HG03097 (cell line): ENCODE results near the gene TPM1.
"Not testable (repeated sequence)": the region's sequence is repeated elsewhere in the genome, so short reads cannot be mapped to it uniquely, and the experiment has no call there.

Experiments used
- ATAC-seq: cut with Tn5 transposase; IDR thresholded peaks from one replicate; pipeline ENCODE4 v1.9.1; 2021; ENCODE audit not compliant: unreplicated experiment, low FRiP score

TPM1 gene

DNA sequence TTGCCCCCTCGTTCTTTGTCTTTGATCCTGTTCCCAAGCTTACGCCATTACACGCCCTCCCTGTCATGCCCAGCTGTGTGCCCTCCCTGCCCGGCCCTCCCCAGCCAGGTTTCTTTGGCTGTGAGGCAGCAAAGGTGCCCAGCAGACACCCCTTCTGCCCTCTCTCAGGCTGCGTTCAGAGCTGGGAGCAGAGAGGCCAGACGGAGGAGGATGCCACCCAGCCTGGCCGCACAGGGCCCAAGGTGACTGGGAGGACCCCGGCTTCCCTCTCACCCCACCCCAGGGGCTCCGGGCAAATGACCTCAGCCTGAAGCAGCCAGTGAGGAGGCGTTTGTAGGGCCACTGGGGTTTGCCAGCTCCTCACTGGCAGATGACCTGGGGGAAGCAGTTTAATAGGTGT lies 48.3 kb downstream of the TPM1 start:
- no peak for ATAC-seq

DNA sequence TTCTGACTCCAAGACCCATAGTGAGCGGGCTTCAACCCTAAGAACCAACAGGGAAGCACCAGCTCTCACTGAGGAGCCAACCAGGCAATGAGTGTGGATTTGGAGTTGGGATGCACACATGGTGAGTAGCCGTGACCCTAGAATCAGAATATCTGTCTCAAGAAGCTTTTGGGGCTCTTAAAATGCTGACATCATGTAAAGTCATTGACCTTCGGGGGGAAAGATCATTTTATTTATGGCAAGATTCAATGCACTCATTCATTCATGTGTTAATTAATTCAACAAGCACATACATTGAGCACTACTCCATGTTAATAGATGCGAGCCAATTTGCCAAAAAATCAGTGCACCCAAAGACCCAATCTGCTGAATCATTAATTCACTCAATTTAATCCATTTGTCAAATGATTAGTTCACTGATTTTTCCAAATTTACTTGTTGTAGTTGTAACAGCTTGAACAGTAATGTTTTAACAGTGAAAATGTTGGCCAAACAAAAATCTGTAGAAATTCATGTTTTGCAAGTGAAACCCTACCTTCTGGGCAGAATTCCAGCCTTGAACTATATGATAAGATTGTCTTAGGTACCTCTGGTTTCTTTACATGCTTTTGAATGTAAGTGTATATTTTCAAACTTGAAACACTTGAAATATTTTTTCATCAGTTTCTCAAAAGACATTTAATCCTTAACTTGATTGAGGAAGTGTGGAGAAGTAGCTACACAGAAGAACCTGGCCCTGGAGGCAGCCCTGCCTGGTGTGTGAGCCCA lies 49.3 kb downstream of the TPM1 start:
- no peak for ATAC-seq

DNA sequence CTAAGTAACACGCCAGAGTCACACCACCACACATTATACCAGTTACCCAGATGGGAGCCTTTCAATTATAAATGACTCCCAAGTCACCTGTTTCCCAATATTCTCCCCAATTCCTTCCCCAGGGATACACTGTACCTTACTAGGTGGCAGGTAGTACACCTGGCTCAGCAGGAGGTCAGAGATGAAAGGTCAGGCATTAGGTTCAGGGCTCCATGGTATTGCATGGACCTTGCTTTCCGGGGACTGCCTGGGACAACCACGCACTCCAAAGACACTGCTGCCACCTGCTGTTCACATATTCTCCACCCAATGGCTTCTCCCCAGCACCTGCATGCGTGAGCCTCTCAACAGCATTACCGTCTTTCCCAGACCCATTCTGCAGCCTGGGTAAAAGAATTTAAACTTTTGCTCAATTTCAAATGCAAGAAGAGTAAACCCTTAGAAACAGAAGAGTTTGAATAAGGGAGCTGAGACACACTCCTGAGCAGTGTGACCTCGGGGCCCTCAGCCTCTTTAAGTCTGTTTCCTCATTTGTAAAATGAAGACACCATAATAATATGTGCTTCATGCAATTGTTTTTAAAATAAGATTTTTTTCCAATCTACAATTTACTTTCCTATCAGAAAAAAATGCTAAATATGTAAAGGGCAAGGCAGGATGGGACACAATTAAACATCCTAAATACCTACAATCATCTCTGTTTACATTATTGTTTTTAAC lies 51.1 kb downstream of the TPM1 start:
- ATAC-seq: no peak

DNA sequence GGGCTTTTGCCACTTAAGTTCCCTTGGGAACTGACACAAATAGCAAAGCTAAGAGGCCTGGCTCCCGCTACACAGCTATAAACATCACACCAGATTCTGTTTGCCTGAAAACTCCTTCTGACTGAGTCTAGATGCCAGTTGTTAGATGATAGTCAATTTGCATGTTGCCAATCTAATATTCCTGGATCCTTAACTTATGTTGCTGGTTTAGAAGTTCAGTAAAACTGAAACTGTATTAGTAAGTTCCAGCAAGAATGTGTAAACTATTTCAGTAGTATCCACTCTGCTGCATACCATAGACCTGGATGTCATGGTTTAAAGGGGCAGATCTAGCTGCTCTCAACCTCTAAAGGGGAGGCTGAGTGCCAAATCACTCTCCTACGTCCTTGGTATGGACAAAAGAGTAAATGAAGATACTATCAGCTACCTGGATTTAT lies 52.0 kb downstream of the TPM1 start:
- no peak for ATAC-seq

DNA sequence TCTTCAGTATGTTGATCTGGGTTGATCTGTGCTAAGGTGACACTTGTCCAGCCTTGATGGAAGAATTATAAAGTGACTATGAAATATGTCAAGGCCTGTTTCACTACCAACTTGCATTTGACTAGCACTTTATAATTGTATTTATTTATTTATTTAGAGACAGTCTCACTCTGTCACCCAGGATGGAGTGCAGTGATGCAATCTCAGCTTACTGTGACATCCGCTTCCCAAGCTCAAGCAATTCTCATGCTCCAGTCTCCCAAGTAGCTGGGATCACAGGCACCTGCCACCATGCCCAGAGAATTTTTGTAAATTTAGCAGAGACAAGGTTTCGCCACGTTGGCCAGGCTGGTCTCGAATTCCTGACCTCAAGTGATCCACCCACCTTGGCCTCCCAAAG lies 53.6 kb downstream of the TPM1 start:
- ATAC-seq: no peak

DNA sequence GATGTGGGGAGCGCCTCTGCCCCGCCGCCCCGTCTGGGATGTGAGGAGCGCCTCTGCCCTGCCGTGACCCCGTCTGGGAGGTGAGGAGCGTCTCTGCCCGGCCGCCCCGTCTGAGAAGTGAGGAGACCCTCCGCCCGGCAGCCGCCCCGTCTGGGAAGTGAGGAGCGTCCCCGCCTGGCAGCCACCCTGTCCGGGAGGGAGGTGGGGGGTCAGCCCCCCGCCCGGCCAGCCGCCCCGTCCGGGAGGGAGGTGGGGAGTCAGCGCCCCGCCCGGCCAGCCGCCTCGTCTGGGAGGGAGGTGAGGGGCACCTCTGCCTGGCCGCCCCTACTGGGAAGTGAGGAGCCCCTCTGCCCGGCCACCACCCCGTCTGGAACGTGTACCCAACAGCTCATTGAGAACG lies 56.4 kb downstream of the TPM1 start:
- ATAC-seq: not testable (repeated sequence)

DNA sequence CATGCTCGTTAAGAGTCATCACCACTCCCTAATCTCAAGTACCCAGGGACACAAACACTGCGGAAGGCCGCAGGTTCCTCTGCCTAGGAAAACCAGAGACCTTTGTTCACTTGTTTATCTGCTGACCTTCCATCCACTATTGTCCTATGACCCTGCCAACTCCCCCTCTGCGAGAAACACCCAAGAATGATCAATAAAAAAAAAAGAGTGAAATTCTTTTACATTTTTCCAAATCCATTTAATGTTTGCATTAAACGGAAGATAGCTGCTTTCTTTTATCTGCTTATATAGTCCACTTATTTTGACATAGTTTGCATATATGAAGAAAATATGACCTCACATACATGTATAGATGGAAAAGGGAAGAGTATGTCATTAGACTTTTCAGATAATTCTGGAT lies 57.0 kb downstream of the TPM1 start:
- not testable (repeated sequence) for ATAC-seq

DNA sequence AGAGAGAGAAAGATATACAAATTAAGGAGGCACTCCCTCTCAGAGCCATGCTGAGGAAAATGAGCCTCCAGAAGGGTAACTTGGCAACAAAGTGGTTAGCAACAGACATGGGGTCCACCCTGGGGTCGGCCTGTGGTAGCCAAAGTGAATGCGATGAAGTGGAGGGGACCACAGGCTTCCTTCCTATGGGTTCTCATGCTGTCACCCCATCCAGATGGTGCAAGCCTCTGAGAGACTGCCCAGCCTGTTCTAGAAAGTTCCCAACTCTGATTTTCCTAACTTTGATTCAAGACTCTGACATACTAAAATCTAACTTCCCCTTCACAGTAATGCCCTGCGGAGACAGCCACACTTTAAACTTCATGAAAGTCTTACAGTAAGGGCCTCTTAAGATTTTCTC lies 60.9 kb downstream of the TPM1 start:
- ATAC-seq: no peak

DNA sequence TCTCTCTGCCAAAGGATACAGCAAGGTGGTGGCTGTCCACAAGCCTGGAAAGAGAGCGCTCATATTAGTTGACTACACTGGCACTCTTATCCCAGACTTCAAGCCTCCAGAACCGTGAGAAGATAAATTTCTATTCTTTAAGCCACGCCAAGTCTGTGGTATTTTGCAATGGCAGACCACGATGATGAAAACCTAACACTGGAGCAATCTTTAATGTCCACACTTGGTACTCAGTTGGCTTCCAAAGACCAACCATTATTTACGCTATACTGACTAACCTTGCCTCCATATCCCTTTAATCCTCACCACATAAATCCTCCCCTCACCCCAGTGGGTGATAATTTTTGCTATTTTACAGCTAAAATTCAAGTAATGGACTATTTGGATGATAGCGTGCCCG lies 62.2 kb downstream of the TPM1 start:
- no peak for ATAC-seq

DNA sequence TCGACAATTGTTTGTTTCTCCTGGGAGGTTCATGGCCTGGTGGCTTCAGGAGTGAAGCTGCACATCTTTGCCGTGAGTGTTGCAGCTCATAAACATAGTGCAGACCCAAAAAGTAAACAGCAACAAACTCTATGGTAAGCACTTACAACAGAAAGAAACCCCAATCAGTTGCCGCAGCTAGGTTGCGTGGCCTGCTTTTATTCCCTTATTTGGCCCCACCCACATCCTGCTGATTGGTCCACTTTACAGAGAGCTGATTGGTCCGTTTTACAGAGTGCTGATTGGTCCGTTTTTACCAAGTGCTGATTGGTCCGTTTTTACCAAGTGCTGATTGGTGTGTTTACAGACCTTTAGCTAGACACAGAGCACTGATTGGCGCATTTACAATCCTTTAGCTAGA lies 62.8 kb downstream of the TPM1 start:
- ATAC-seq: not testable (repeated sequence)

DNA sequence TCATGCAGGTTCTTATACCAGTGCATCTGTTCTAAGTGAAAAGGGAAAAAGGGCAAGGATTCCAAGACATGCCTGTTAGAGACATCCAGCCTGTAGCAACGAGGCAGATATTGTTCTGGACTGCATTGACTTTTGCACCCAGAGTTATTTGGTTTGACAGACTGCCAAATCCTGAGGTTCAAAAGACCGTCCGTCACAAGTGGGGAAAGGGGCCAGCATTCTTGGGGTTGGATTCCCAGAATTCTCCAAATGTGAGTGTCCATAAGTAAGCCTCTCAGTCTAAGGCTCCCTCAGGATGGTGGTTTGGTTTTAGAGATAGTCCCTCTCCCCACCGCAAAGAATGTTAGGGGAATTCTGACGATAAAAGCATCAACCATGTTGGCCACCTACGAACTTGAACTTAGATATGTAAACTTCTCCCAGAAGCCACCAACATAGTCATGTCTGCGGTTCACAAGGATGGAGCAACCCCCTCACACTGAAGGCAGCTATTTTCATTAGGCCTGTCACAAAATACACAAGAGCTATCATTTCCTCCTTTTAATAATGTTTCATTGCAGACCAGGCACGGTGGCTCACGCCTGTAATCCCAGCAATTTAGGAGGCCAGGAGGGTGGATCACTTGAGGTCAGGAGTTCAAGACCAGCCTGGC lies 65.5 kb downstream of the TPM1 start:
- no peak for ATAC-seq

DNA sequence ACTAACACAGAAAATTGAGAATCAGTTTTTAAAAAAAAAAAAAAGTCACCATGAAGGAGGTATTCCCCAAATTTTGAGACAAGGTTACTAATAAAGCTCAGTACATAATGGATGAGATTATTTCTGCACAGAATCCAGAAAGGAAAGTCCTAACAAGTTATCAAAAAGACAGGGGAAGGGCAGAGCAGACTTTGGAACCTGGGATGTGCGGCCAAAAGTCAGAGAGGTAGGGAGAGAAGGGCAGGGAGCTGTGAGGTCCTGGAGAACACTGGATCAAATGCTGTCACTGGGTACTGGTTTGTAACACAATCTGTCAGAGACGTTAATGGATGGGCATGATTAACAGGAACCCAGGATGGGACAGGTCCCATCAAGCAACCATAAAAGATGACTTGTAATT lies 67.0 kb downstream of the TPM1 start:
- ATAC-seq: no peak

DNA sequence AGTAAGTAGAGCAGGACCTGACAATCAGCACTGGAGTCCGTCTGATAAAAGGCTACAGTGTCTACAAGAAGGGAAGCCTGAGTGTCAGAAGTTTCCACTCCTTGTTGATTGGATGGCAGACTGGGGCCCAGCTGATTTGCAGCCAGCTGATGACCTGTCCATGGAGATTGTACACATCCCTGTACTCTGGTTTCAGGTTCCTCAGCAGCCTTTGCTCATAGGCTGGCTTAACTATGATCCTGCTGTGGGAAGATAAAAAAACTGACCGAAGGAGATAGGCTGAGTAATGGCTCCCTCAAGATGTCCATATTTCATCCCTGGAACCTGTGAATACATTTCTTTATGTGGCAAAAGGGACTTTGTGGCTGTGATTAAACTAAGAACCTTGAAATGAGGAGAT lies 67.4 kb downstream of the TPM1 start:
- no peak for ATAC-seq

DNA sequence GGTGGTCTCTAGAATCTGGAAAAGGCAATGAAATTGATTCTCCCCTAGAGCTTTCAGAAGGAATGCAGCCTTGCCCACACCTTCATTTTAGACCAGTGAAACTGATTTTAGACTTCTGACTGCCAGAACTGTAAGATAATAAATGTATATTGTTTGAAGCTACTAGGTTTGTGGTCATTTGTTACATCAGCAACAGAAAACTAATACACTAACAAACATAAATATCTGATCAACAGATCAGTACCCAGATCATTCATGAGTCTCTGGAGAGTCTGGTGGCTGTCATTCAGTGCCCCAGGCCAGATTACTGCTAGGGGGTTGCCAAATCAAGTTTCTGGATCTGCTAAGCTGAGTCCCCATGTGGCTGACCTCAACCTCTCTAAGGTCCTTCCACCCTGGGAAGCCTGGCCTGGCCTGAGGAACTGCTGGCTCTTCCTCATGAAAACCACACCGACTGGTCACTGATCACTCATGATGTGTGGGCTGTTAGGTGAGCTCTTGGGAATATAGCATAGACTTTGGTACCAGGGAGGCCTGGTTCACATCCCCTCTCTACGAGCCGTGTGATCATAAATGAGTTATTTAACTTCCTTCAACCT lies 68.0 kb downstream of the TPM1 start:
- no peak for ATAC-seq

DNA sequence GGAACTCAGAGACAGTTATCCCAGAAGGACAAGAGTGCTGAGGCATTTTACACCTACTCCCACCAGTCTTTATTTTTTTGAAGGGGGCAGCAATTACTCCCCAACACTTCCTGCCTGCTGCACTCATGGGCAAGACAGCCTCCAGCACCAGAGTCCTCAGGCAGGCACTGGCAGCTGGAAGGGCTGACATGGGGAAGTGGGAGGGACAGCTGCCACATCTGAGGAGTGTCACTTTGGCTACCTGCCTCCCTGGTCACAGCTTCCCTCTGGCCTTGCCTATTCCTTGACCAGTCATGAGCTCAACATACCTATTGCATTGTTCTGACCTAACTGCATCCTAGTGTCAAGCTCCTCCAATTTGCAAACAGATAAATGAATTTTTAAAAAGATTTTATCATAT lies 68.9 kb downstream of the TPM1 start:
- ATAC-seq: no peak

DNA sequence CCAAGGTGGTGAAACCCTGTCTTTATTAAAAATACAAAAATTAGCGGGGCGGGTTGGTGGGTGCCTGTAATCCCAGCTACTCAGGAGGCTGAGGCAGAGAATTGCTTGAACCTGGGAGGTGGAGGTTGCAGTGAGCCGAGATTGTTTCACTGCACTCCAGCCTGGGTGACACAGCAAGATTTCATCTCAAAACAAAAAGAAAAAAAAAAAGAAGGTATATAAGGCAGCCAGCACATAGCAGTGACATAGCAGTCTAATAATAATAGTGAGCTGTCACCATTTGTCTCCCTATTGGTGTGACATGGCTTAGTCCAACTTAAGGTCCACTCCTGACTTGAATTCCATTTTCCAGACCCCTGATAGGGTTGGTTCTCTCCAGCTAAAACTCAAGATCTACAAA lies 70.3 kb downstream of the TPM1 start:
- ATAC-seq: no peak

DNA sequence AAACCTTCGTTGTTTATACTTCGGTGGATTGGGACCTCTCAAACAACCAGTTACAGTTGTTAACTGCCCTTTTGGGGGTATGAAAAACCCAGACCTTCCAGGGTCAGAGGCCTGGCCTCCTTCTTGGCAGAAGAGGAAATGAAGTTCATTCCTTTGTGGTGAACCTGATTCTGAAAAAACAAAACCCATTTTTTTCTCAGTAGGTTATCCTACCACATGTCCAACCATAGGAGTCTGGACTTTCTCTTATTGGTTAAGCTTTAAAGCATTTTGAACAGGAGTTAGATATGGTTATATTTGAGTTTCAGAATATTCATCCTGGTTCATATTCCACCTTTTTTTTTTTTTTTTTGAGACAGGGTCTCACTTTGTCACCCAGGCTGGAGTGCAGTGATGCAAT lies 71.9 kb downstream of the TPM1 start:
- ATAC-seq: no peak
